Hepatocyte (in vitro differentiated cells): ENCODE results near the gene FSD2. TPM values are rescaled to one million over a fixed set of nuclear protein-coding genes. Genes with fewer than 3 reads are reported as not detected.
"Not testable (repeated sequence)": the region's sequence is repeated elsewhere in the genome, so short reads cannot be mapped to it uniquely, and the experiment has no call there.

ENCODE experiments used
- DNase-seq: peaks from one replicate; pipeline ENCODE4 v3.0.0-alpha.2; 2016; ENCODE audit warnings: low spot score
- H2AFZ ChIP-seq: fragments of 200-600 bp; sonication (generic); 2 replicates; pipeline ENCODE4 v1.6.0; 2016; ENCODE audit warnings: antibody characterized with exemption, mild to moderate bottlenecking
- H3K27ac ChIP-seq: fragments of 200-600 bp; sonication (generic); 2 replicates; pipeline ENCODE4 v1.5.1; 2016; ENCODE audit warnings: mild to moderate bottlenecking
- H3K27me3 ChIP-seq: fragments of 200-600 bp; sonication (generic); 2 replicates; pipeline ENCODE4 v1.6.1; 2016
- H3K36me3 ChIP-seq: fragments of 200-600 bp; sonication (generic); replicated peaks from 2 replicates; pipeline ENCODE4 v1.5.1; 2016; ENCODE audit warnings: low read depth; ENCODE audit not compliant: insufficient read depth
- H3K4me1 ChIP-seq: fragments of 200-600 bp; sonication (generic); 2 replicates; pipeline ENCODE4 v1.5.1; 2016; ENCODE audit warnings: mild to moderate bottlenecking, moderate library complexity; ENCODE audit not compliant: insufficient read depth
- H3K4me2 ChIP-seq: fragments of 200-600 bp; sonication (generic); 2 replicates; pipeline ENCODE4 v1.6.0; 2016
- H3K4me3 ChIP-seq: fragments of 200-600 bp; sonication (generic); 2 replicates; pipeline ENCODE4 v1.5.1; 2016; ENCODE audit warnings: mild to moderate bottlenecking
- H3K79me2 ChIP-seq: fragments of 200-600 bp; sonication (generic); 2 replicates; pipeline ENCODE4 v1.6.0; 2017; ENCODE audit warnings: mild to moderate bottlenecking
- H3K9me2 ChIP-seq: fragments of 200-600 bp; sonication (generic); replicated peaks from 2 replicates; pipeline ENCODE4 v1.6.0; 2017; ENCODE audit warnings: mild to moderate bottlenecking; ENCODE audit not compliant: insufficient read depth
- H3K9me3 ChIP-seq: fragments of 200-600 bp; sonication (generic); 2 replicates; pipeline ENCODE4 v1.5.1; 2016; ENCODE audit warnings: low read depth, mild to moderate bottlenecking
- H4K20me1 ChIP-seq: fragments of 200-600 bp; sonication (generic); 2 replicates; pipeline ENCODE4 v1.6.0; 2016; ENCODE audit warnings: mild to moderate bottlenecking; ENCODE audit not compliant: insufficient read depth, poor library complexity, severe bottlenecking
- EZH2 ChIP-seq: fragments of 200-600 bp; sonication (generic); IDR thresholded peaks from 2 replicates; pipeline ENCODE4 v1.6.1; 2016; ENCODE audit warnings: antibody characterized with exemption, mild to moderate bottlenecking, borderline replicate concordance
- EZH2phosphoT487 ChIP-seq: fragments of 200-600 bp; sonication (generic); IDR thresholded peaks from one replicate; pipeline ENCODE4 v1.6.1; 2018; ENCODE audit warnings: antibody characterized with exemption, mild to moderate bottlenecking, low read depth, moderate library complexity; ENCODE audit not compliant: unreplicated experiment, severe bottlenecking
- WGBS: methylation state at CpG from one replicate; pipeline ENCODE4 v1.1.6; 2016; ENCODE audit warnings: low lambda C conversion rate; ENCODE audit errors: missing lambda C conversion rate; 5-methylcytosine and 5-hydroxymethylcytosine counted together
- polyA plus RNA-seq: library from polyadenylated mRNA; unstranded; fragments of >200 nt; fragmentation: Nextera tagmentation; extraction: Ambion mirVana; gene quantifications from 2 replicates; pipeline ENCODE4 v1.2.1, GENCODE V29; 2016
- total RNA-seq: library from RNA; depleted of rRNA; stranded (reverse); fragments of >200 nt; gene quantifications from 2 replicates; pipeline ENCODE4 v1.2.3, GENCODE V29; 2014
- TF ChIP-seq, protein P1 (sequence below): fragments of 200-600 bp; sonication (generic); IDR thresholded peaks from 2 replicates; pipeline ENCODE4 v1.5.1; 2016; ENCODE audit warnings: antibody characterized with exemption, mild to moderate bottlenecking; ENCODE audit not compliant: poor library complexity

Gene FSD2
- total and polyA plus RNA-seq, 2 experiments from 2014 or later, result 0.06 TPM; not detected in 1

DNA sequence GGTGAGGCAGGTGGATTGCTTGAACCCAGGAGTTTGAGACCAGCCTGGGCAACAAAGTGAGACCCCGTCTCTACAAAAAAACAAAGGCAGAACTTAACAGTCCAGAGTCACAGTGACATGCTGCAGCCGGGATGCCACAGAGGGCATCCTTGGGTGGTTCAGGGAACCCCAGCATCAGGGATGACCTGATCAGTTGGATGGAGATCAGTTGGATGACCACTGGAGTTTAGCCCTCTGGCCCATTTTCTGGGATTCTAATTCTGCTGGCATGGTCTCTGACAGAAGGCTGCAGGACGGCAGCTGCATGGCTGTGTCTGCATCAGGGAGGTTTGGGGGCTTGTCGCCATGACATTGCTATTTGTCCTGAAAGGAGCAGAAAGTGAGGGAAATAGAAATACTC lies 23.4 kb upstream of the FSD2 start:
- Histone ChIP-seq H3K27me3 (no peaks in the 10 kb centered on the region), H4K20me1 (no peaks in the 10 kb centered on the region), H3K36me3 (no peaks in the 10 kb centered on the region), H3K4me2 (no peak overlapping the region), H3K9me2 (no peaks in the 10 kb centered on the region), H2AFZ (no peak overlapping the region), H3K4me3 (no peak overlapping the region), H3K4me1 (no peaks in the 10 kb centered on the region), H3K27ac (no peak overlapping the region), H3K9me3 (no peaks in the 10 kb centered on the region), H3K79me2 (no peaks in the 10 kb centered on the region)
- TF ChIP-seq EZH2 (no peak), EZH2phosphoT487 (no peak)
- TF ChIP-seq, protein P1, sequence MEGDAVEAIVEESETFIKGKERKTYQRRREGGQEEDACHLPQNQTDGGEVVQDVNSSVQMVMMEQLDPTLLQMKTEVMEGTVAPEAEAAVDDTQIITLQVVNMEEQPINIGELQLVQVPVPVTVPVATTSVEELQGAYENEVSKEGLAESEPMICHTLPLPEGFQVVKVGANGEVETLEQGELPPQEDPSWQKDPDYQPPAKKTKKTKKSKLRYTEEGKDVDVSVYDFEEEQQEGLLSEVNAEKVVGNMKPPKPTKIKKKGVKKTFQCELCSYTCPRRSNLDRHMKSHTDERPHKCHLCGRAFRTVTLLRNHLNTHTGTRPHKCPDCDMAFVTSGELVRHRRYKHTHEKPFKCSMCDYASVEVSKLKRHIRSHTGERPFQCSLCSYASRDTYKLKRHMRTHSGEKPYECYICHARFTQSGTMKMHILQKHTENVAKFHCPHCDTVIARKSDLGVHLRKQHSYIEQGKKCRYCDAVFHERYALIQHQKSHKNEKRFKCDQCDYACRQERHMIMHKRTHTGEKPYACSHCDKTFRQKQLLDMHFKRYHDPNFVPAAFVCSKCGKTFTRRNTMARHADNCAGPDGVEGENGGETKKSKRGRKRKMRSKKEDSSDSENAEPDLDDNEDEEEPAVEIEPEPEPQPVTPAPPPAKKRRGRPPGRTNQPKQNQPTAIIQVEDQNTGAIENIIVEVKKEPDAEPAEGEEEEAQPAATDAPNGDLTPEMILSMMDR, result no peak
- 96% methylated on average over 4 of the region's 4 CpGs for WGBS
- no peak for DNase-seq

DNA sequence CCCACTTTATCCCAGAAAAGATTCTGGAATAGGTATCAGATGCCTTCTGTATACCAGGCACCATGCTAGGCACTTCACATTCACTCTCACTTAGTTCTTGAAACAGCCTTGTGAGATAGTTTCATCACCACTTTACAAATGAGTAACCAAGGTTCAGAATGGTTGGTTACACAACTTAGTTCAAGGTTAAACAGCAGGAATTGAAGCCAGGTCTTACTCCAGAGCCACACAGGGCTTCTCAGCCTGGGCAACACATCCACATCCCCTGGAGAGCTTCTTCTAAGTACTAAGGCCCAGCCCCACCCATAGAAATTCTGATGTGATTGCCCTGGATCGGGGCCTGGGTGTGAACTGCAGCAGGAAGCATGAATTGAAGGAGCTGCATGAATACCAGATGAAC lies 22.2 kb upstream of the FSD2 start:
- no peak overlapping the region for H3K4me3 ChIP-seq
- TF ChIP-seq, protein P1, result no peak
- TF ChIP-seq EZH2phosphoT487 (no peak), EZH2 (no peak)
- H3K79me2 ChIP-seq, result no peaks in the 10 kb centered on the region
- no peaks in the 10 kb centered on the region for H3K27me3 ChIP-seq
- no peaks in the 10 kb centered on the region for H3K9me2 ChIP-seq
- no peak overlapping the region for H2AFZ ChIP-seq
- 83% methylated on average over 1 of the region's 1 CpG for WGBS
- no peak for DNase-seq
- no peaks in the 10 kb centered on the region for H4K20me1 ChIP-seq
- H3K9me3 ChIP-seq, result no peaks in the 10 kb centered on the region
- H3K4me1 ChIP-seq, result no peaks in the 10 kb centered on the region
- H3K36me3 ChIP-seq, result no peaks in the 10 kb centered on the region
- H3K27ac ChIP-seq, result no peak overlapping the region
- H3K4me2 ChIP-seq, result no peak overlapping the region

DNA sequence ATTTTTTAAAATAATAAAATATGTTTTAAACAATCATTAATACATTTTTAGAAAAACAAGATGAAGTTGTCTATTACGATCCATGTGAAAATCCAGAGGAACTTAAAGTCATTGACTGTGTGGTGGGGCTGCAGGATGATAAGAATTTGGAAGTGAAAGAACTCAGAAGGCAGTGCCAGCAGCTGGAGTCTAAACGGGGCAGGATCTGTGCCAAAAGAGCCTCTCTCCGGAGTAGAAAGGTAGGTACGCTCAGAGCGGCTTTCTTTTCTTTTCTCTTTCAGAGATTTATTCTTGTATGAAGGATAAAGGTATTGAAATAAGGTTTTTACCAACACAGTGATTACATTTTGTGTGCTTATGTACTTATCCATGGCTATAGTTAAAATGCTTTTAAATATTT lies 17.2 kb upstream of the FSD2 start:
- peaks cover 4% of the 10 kb centered on the region for H3K36me3 ChIP-seq
- TF ChIP-seq EZH2 (no peak), EZH2phosphoT487 (no peak)
- TF ChIP-seq, protein P1, result no peak
- 98% methylated on average over 5 of the region's 5 CpGs for WGBS

DNA sequence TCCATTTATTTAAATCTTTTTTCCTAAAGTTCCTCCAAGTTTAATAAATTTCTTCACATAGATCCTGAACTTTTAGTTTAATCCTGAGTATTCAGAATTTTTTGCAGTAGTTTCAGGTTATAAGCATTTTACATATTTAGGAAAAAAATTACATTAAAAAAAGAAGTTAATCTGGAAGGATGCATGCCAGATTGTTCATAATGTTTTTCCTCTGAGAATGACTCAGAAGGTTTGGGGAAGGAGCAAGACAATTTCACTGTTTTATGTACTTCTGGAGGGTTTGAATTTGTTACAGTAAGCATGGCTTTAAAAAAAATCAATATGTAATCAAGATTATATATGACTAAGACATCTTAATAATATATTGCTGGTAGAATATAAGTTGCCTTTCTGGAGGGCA lies 16.0 kb upstream of the FSD2 start:
- not testable (repeated sequence) for H3K4me1 ChIP-seq, H3K27me3 ChIP-seq, DNase-seq, H3K27ac ChIP-seq, H2AFZ ChIP-seq, H3K9me2 ChIP-seq, H4K20me1 ChIP-seq, H3K36me3 ChIP-seq, H3K79me2 ChIP-seq, H3K9me3 ChIP-seq, H3K4me2 ChIP-seq, H3K4me3 ChIP-seq

More for the DNA sequence above, 17.2 kb upstream of the FSD2 start:
- Histone ChIP-seq H3K9me3 (peaks cover 3% of the 10 kb centered on the region), H3K4me3 (no peak overlapping the region), H3K79me2 (no peaks in the 10 kb centered on the region), H3K4me1 (no peaks in the 10 kb centered on the region), H3K9me2 (no peaks in the 10 kb centered on the region), H3K27me3 (no peaks in the 10 kb centered on the region), H4K20me1 (no peaks in the 10 kb centered on the region), H3K4me2 (no peak overlapping the region), H3K27ac (no peak overlapping the region), H2AFZ (no peak overlapping the region)
- no peak for DNase-seq

DNA sequence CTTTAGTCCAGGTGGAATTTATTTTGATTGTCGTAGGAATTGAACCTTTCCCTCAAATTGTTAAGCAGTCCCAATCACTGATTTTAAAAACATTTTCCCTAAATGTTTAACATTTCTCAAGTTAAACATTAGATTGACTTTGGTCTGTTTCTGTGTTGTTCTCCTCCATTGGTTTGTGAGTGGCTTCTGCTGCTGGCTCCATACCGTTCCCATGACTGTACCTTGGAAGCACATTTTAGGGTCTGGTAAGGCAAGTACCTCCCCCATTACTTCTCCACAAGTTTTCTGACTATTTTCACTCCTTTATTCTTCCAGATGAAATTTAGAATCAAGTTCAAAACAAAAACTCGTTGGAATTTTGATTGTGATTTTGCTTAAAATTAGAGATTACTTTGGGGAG lies 15.5 kb upstream of the FSD2 start:
- not testable (repeated sequence) for H4K20me1 ChIP-seq, H3K9me3 ChIP-seq, H3K79me2 ChIP-seq, H2AFZ ChIP-seq, H3K4me3 ChIP-seq, H3K4me1 ChIP-seq, DNase-seq, H3K4me2 ChIP-seq, H3K9me2 ChIP-seq, H3K27ac ChIP-seq, H3K27me3 ChIP-seq, H3K36me3 ChIP-seq
- WGBS, result 92% methylated on average over 3 of the region's 3 CpGs
